ENCODE measurements around the gene TEAD1.

TEAD1 gene

GRCh38 chr11:12689029-12689755 lies 15.0 kb downstream of the TEAD1 start:
- Mint-ChIP-seq H3K9me3 (no peaks in the 10 kb centered on the region), H3K27ac (no peak overlapping the region), H3K4me1 (no peaks in the 10 kb centered on the region), H3K36me3 (no peaks in the 10 kb centered on the region), H3K4me3 (no peak overlapping the region)
- no peak for DNase-seq (ENCODE audit: low spot score in 2 of 2)
- ATAC-seq = no peak

GRCh38 chr11:12690663-12691062 lies 16.4 kb downstream of the TEAD1 start:
- no peak for DNase-seq (ENCODE audit: low spot score in 2 of 2)
- Mint-ChIP-seq H3K36me3 (no peaks in the 10 kb centered on the region), H3K4me3 (no peak overlapping the region), H3K27ac (no peak overlapping the region), H3K4me1 (no peaks in the 10 kb centered on the region), H3K9me3 (no peaks in the 10 kb centered on the region)
- no peak for ATAC-seq

GRCh38 chr11:12691473-12691872 lies 17.3 kb downstream of the TEAD1 start:
- ATAC-seq = no peak
- H3K27ac Mint-ChIP-seq = no peak overlapping the region
- DNase-seq (ENCODE audit: low spot score in 2 of 2) = no peak
- H3K9me3 Mint-ChIP-seq = no peaks in the 10 kb centered on the region
- no peaks in the 10 kb centered on the region for H3K4me1 Mint-ChIP-seq
- H3K36me3 Mint-ChIP-seq = no peaks in the 10 kb centered on the region
- no peak overlapping the region for H3K4me3 Mint-ChIP-seq

GRCh38 chr11:12692229-12693075 lies 18.2 kb downstream of the TEAD1 start:
- Mint-ChIP-seq H3K4me3 (no peak overlapping the region), H3K9me3 (no peaks in the 10 kb centered on the region), H3K4me1 (no peaks in the 10 kb centered on the region), H3K36me3 (no peaks in the 10 kb centered on the region), H3K27ac (no peak overlapping the region)
- ATAC-seq (no peak), DNase-seq (ENCODE audit: low spot score in 2 of 2) (no peak)

- Mint-ChIP-seq H3K36me3 (no peaks in the 10 kb centered on the region), H3K9me3 (no peaks in the 10 kb centered on the region), H3K27ac (no peak overlapping the region), H3K4me3 (no peak overlapping the region), H3K4me1 (peaks cover 2% of the 10 kb centered on the region)
- ATAC-seq (no peak), DNase-seq (ENCODE audit: low spot score in 2 of 2) (no peak)
These were observed 18.9 kb downstream of the TEAD1 start for GRCh38 chr11:12693094-12693478.

GRCh38 chr11:12693479-12694182 lies 19.4 kb downstream of the TEAD1 start:
- H3K36me3 Mint-ChIP-seq = no peaks in the 10 kb centered on the region
- DNase-seq (ENCODE audit: low spot score in 2 of 2) = no peak

GRCh38 chr11:12694183-12694531 lies 19.9 kb downstream of the TEAD1 start:
- Mint-ChIP-seq H3K27ac (no peak overlapping the region), H3K4me3 (no peak overlapping the region), H3K9me3 (no peaks in the 10 kb centered on the region), H3K36me3 (no peaks in the 10 kb centered on the region), H3K4me1 (peaks cover 5% of the 10 kb centered on the region)
- ATAC-seq = no peak
- no peak for DNase-seq (ENCODE audit: low spot score in 2 of 2)

More at GRCh38 chr11:12693479-12694182, 19.4 kb downstream of the TEAD1 start:
- H3K9me3 Mint-ChIP-seq = no peaks in the 10 kb centered on the region
- ATAC-seq = peak; percentile 61
- peaks cover 5% of the 10 kb centered on the region for H3K4me1 Mint-ChIP-seq
- no peak overlapping the region for H3K27ac Mint-ChIP-seq
- no peak overlapping the region for H3K4me3 Mint-ChIP-seq

- no peak overlapping the region for H3K27ac Mint-ChIP-seq
- H3K4me1 Mint-ChIP-seq = peaks cover 5% of the 10 kb centered on the region
- no peak overlapping the region for H3K4me3 Mint-ChIP-seq
- ATAC-seq (no peak), DNase-seq (ENCODE audit: low spot score in 2 of 2) (no peak)
- H3K9me3 Mint-ChIP-seq = no peaks in the 10 kb centered on the region
- no peaks in the 10 kb centered on the region for H3K36me3 Mint-ChIP-seq
These were observed 21.1 kb downstream of the TEAD1 start for GRCh38 chr11:12695221-12695794.

- Mint-ChIP-seq H3K4me1 (peaks cover 5% of the 10 kb centered on the region), H3K27ac (no peak overlapping the region), H3K9me3 (no peaks in the 10 kb centered on the region), H3K36me3 (no peaks in the 10 kb centered on the region), H3K4me3 (no peak overlapping the region)
- ATAC-seq (no peak), DNase-seq (ENCODE audit: low spot score in 2 of 2) (no peak)
These were observed 21.7 kb downstream of the TEAD1 start for GRCh38 chr11:12695873-12696272.

- Mint-ChIP-seq H3K4me1 (peaks cover 5% of the 10 kb centered on the region), H3K4me3 (no peak overlapping the region), H3K27ac (no peak overlapping the region), H3K9me3 (no peaks in the 10 kb centered on the region), H3K36me3 (no peaks in the 10 kb centered on the region)
- DNase-seq (ENCODE audit: low spot score in 2 of 2) (no peak), ATAC-seq (no peak)
These were observed 22.8 kb downstream of the TEAD1 start for GRCh38 chr11:12696911-12697581.

GRCh38 chr11:12698048-12698447 lies 23.8 kb downstream of the TEAD1 start:
- H3K4me1 Mint-ChIP-seq = peaks cover 5% of the 10 kb centered on the region

GRCh38 chr11:12701811-12702592 lies 27.8 kb downstream of the TEAD1 start:
- Mint-ChIP-seq H3K27ac (no peak overlapping the region), H3K9me3 (no peaks in the 10 kb centered on the region)
- ATAC-seq = no peak

More at GRCh38 chr11:12698048-12698447, 23.8 kb downstream of the TEAD1 start:
- Mint-ChIP-seq H3K4me3 (no peak overlapping the region), H3K9me3 (no peaks in the 10 kb centered on the region), H3K27ac (no peak overlapping the region), H3K36me3 (no peaks in the 10 kb centered on the region)
- ATAC-seq (no peak), DNase-seq (ENCODE audit: low spot score in 2 of 2) (no peak)

GRCh38 chr11:12702999-12703453 lies 28.8 kb downstream of the TEAD1 start:
- H3K36me3 Mint-ChIP-seq = no peaks in the 10 kb centered on the region
- H3K9me3 Mint-ChIP-seq = no peaks in the 10 kb centered on the region
- H3K27ac Mint-ChIP-seq = no peak overlapping the region
- no peak overlapping the region for H3K4me3 Mint-ChIP-seq
- DNase-seq (ENCODE audit: low spot score in 2 of 2) (no peak), ATAC-seq (no peak)
- H3K4me1 Mint-ChIP-seq = peaks cover 3% of the 10 kb centered on the region

More at GRCh38 chr11:12701811-12702592, 27.8 kb downstream of the TEAD1 start:
- H3K36me3 Mint-ChIP-seq = no peaks in the 10 kb centered on the region
- H3K4me1 Mint-ChIP-seq = peaks cover 5% of the 10 kb centered on the region
- H3K4me3 Mint-ChIP-seq = no peak overlapping the region
- DNase-seq (ENCODE audit: low spot score in 2 of 2) = no peak

- Mint-ChIP-seq H3K27ac (no peak overlapping the region), H3K36me3 (no peaks in the 10 kb centered on the region), H3K4me3 (no peak overlapping the region), H3K9me3 (no peaks in the 10 kb centered on the region), H3K4me1 (no peaks in the 10 kb centered on the region)
- ATAC-seq (no peak), DNase-seq (ENCODE audit: low spot score in 2 of 2) (no peak)
These were observed 29.8 kb downstream of the TEAD1 start for GRCh38 chr11:12704049-12704448.
